HG02798 (cell line): Measurements from ENCODE around the gene FOSL1.
"Not testable (repeated sequence)": the region's sequence is repeated elsewhere in the genome, so short reads cannot be mapped to it uniquely, and the experiment has no call there.

Experiments used
- ATAC-seq: cut with Tn5 transposase; IDR thresholded peaks from one replicate; pipeline ENCODE4 v1.9.1; 2021; ENCODE audit warnings: mild to moderate bottlenecking; ENCODE audit not compliant: unreplicated experiment, poor library complexity

The FOSL1 gene

DNA sequence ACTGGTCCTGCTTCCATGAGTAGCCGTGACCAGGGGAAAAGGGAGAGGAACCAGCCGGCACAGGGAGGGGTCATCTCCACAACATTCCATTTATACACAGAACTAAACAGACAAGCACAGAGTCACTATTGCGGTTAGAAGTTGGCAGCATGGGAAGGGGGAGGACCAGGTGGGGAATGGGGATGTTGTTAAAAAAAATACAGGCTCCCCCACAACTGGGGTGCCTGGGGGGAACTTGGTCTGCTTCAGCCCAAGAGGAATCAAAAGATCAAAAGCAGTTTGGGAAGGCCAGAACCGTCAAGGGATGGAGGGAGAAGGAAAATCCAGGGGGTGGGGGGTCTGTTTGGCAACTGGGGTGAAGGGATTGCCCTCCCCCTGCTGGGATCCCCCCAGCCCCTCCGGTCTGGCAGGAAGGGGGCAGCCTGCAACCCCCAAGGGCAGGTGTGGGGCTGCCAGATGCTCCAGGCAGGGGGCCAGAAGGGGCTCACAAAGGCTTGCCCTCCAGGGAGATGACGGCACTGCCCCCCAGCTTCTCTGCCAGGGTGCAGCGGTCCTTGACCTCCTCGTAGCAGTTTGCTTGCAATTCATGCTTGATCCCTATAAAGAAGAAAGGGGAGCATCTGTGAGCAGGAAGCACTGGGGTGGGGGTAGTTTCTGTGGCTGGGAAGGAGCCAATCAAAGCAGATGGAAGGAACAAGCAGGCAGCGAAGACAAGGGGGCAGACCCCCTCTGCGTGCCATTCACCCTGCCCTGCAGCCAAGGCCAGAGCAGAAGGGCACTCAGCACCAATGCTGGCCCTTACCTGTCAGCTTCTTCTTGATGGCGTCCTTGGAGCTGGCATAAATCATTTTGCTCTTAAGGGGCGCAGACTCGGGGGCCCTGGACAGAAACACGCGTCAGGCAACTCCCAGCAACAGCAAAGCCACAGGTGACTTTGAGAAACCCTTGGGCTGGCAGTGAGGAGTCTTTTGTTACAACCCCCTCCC lies 45.0 kb downstream of the FOSL1 start:
- no peak for ATAC-seq

GRCh38 chr11:65854161-65854592 lies 46.0 kb downstream of the FOSL1 start:
- no peak for ATAC-seq

DNA sequence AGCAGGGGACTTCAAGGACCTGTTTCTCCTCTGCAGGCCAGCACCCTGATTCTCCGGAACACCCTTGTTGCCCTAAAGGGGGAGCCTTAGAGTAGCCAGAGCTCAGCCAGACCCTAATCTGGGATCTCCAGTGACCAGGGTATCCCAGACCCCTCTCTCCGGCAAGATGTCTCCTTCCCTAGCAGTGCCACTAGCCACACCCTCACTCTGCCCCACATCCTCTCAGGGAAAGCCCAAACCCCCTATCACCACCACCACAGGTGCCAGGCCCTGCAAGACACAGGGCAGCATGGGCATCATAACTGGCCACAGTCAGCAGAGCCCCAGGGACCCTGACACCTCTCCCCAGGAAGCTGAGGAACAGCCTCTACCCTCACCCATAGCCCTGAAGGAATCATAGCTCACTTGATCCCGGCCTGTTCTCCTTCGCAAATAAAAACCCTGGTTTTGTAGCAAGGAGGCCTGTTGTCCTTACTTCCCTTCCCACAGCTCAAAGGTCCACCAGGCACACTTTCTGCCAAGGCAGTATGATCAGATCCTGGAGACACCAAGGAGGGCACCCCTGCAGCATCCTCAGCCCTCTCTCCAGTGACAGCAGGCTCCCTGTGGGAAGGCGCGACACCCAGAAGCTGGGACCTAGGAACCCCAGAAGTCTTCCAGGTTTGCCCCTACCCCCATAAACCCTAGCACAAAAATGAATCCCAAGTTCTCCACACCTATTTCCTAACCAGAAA lies 46.8 kb downstream of the FOSL1 start:
- no peak for ATAC-seq

GRCh38 chr11:65852508-65853245 lies 47.5 kb downstream of the FOSL1 start:
- no peak for ATAC-seq

- no peak for ATAC-seq
These were observed 48.2 kb downstream of the FOSL1 start for GRCh38 chr11:65851811-65852507.

- ATAC-seq: no peak
These were observed 49.1 kb downstream of the FOSL1 start for GRCh38 chr11:65851083-65851579.

DNA sequence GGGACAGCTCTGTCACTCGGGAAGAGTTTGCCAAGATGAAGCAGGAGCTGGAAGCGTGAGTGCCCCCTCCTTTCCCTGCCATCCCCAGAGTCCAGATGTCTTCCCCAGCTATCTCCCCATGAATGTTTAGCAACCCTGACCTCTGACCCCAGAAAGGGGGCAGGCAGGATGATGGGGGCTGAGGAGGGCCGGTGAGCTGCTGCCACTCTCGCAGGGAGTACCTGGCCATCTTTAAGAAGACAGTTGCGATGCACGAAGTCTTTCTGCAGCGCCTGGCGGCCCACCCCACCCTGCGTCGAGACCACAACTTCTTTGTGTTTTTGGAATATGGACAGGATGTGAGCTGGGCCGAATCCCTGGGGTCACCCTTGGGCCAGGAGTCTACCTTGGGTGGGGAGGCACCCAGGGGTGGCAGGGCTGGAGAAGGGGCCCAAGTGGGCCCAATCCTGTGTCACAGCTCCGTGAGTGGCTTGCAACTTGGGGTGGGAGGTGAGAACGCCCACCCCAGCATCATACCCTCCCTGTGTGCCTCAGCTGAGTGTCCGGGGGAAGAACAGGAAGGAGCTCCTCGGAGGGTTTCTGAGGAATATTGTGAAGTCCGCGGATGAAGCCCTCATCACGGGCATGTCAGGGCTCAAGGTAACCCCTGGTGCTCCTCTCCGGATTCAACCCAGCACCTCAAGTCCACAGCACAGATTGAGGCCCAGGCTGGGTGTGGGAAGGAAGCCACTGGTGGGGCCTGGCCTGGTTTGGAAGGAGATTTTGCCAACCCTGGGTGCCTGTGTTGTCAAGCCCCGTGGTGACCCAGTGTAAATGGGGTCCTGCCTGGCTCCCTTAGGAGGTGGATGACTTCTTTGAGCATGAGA lies 49.7 kb downstream of the FOSL1 start:
- ATAC-seq: no peak

DNA sequence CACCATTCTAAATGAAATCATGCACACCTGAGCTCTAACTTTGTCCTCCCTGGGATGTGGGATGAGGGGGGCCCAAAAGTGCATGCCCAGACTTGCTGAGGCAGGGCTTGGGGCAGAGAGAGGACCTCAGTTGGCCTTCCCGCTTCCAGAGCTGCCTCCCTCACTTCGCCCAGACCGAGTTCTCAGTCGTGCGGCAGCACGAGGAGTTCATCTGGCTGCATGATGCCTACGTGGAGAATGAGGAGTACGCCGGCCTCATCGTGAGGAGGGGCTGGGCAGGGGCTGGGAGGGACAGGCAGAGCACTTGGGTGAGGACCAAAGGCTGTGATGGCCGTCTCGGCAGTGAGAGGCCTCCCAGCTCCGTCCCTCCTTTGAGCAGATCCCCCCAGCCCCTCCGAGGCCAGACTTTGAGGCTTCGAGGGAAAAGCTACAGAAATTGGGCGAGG lies 50.4 kb downstream of the FOSL1 start:
- no peak for ATAC-seq

DNA sequence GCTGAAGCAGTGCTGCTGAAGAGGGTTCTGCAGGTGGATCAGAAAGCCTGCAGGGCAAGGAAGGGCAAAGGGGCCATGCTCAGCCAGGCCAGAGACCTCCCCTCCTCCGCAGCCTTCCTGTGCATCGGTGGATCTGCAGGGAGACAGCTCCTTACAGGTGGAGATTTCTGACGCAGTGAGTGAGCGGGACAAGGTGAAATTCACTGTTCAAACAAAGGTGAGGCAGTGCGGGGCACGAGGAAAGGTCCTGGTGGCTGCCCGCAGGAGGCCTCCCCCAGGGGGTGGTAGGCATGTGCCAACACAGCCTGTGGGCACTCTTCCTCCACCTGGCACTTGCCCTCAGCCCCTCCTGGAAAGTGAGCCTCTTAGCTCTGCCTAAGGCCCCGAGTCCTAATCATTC lies 50.8 kb downstream of the FOSL1 start:
- ATAC-seq: no peak

- not testable (repeated sequence) for ATAC-seq
These were observed 51.5 kb downstream of the FOSL1 start for GRCh38 chr11:65848693-65849092.

DNA sequence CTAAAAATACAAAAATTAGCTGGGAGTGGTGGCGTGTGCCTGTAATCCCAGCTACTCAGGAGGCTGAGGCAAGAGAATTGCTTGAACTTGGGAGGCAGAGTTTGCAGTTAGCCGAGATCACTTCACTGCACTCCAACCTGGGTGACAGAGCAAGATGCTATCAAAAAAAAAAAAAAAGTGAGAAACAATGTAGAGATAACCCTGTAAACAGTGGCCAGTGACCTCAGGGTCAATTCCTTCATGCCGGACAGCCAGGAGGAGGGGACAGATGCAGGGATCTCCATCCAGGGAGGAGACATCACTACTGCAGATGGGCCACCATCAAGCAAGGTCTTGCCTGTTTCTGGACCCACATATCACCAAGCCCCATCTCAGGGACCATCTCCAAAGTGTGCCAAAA lies 52.4 kb downstream of the FOSL1 start:
- no peak for ATAC-seq

DNA sequence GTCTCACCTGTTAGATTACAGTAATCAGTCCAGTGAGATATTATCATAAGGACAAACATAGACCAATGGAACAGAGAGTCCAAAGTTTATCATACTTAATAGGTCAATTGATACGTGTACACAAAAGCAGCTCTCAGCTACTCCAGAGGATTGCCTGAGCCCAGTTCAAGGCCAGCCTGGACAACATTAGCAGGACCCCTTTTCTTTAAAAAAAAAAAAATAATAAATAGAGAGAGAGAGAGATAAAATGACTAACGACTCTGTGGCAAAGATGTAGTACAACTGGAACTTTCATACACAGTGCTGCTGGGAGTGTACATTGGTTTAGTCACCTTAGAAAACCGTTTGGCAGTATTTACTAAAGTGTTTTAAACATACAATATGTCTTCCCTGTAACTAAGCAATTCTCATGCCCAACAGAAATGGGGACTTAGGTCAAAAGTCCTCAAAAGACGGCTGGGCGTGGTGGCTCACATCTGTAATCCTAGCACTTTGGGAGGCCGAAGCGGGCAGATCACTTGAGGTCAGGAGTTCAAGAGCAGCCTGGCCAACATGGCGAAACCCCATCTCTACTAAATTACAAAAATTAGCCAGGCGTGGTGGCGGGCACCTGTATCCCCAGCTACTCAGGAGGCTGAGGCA lies 55.8 kb downstream of the FOSL1 start:
- ATAC-seq: no peak

GRCh38 chr11:65843811-65844210 lies 56.4 kb downstream of the FOSL1 start:
- ATAC-seq: no peak

DNA sequence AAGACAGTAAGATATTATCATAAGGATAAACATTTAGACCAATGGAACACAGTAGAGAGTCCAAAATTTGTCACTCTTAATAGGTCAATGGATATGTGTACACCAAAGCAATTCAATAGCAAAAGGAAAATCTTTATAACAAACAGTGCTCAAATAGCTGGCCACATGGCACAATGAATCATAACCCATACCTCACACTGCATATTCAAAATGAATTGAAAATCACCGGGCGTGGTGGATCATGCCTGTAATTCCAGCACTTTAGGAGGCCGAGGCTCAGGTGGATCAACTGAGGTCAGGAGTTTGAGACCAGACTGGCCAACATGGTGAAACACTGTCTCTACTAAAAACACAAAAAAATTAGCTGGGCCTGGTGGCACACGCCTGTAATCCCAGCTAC lies 58.0 kb downstream of the FOSL1 start:
- no peak for ATAC-seq
